Pons (tissue), 1 donor: ENCODE data around the gene CREB5.

Experiments
- DNase-seq: peaks from one replicate; pipeline ENCODE4 v3.0.0-alpha.2; 2016; ENCODE audit warnings: low spot score

The CREB5 gene

GRCh38 chr7:28643584-28644340 is 231.4 kb downstream of the CREB5 start:
- no peak for DNase-seq

- no peak for DNase-seq
These were observed 233.5 kb downstream of the CREB5 start for GRCh38 chr7:28645866-28646265.

GRCh38 chr7:28646376-28647075 is 234.2 kb downstream of the CREB5 start:
- no peak for DNase-seq

GRCh38 chr7:28647076-28647421 is 234.7 kb downstream of the CREB5 start:
- DNase-seq = peak; percentile 84

- DNase-seq = no peak
These were observed 236.9 kb downstream of the CREB5 start for GRCh38 chr7:28649189-28649588.

- no peak for DNase-seq
These were observed 237.5 kb downstream of the CREB5 start for GRCh38 chr7:28649811-28650210.

GRCh38 chr7:28654110-28654509 is 241.8 kb downstream of the CREB5 start:
- peak; percentile 53 for DNase-seq

- no peak for DNase-seq
These were observed 244.2 kb downstream of the CREB5 start for GRCh38 chr7:28656529-28656928.

- DNase-seq = no peak
These were observed 246.1 kb downstream of the CREB5 start for GRCh38 chr7:28658381-28658780.

GRCh38 chr7:28660132-28660531 is 247.8 kb downstream of the CREB5 start:
- DNase-seq = no peak

GRCh38 chr7:28661826-28662595 is 249.7 kb downstream of the CREB5 start:
- DNase-seq = no peak

- DNase-seq = no peak
These were observed 253.8 kb downstream of the CREB5 start for GRCh38 chr7:28666154-28666553.

- no peak for DNase-seq
These were observed 255.8 kb downstream of the CREB5 start for GRCh38 chr7:28668085-28668484.

- no peak for DNase-seq
These were observed 257.0 kb downstream of the CREB5 start for GRCh38 chr7:28669330-28669729.

- no peak for DNase-seq
These were observed 259.2 kb downstream of the CREB5 start for GRCh38 chr7:28671526-28671925.

- DNase-seq = no peak
These were observed 260.1 kb downstream of the CREB5 start for GRCh38 chr7:28672397-28672797.

- no peak for DNase-seq
These were observed 262.1 kb downstream of the CREB5 start for GRCh38 chr7:28674359-28674782.

GRCh38 chr7:28675429-28675828 is 263.1 kb downstream of the CREB5 start:
- no peak for DNase-seq

GRCh38 chr7:28677668-28678067 is 265.4 kb downstream of the CREB5 start:
- no peak for DNase-seq

GRCh38 chr7:28678431-28678965 is 266.2 kb downstream of the CREB5 start:
- no peak for DNase-seq

- no peak for DNase-seq
These were observed 269.5 kb downstream of the CREB5 start for GRCh38 chr7:28681693-28682310.

- DNase-seq = no peak
These were observed 270.5 kb downstream of the CREB5 start for GRCh38 chr7:28682801-28683200.
